T-helper 1 cell treated with Interleukin-12 subunit alpha and Interleukin-12 subunit beta and Interleukin-4 antibody, amounts not matched to agents 30 ng/mL and 1 ng/mL, for 36 hours (primary cell): ENCODE measurements around the gene LTB4R. TPM values are rescaled to one million over a fixed set of nuclear protein-coding genes. Genes with fewer than 3 reads are reported as not detected.

ENCODE experiments used
- intact Hi-C: fragments of 100-400 bp; cut with micrococcal nuclease; formaldehyde crosslinking; loops from one replicate; pipeline ENCODE4 v1.15.1; 2024
- total RNA-seq: library from RNA; stranded (reverse); gene quantifications from 2 replicates; pipeline ENCODE4 v1.2.3, GENCODE V29; 2022

Gene LTB4R
- total RNA-seq, 1 donor from 2014 or later = 24.2 TPM

DNA sequence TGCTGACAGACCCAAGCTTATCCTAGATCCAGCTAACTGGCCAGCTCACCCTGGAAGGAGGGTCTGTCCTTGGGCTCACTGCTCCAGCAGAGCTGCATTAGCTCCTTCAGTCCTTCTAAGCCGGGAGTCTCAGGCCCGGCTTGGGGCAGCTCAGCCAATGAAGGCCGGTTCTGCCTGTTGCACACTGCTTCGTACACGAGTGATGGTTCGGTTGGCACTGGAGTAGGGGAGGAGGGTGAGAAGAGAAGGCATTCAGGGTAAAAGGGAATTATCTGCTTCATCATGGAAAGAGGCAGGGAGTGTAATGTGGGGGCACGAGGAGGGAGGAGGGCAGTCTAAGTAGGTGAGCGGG is 26.5 kb downstream of the LTB4R start:
- intact Hi-C loops = no loop called here

DNA sequence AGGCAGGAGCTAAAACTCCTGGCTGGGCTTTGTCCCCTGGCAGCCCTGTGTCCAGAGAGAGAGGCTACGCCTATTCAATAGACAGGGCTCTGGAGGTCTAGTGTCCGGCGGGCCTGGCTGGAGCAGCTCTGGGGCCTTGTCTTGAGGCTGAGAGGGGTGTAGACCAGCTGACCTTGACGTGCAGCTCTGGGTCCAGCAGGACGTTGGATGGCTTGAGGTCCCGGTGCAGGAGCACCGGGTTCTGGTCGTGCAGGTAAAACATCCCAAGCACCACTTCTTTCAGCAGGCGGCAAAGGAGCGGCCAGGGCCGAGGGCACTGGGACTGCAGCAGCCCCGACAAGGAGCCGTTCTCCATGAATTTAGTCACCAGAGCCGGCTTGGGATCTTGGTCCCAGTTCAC is 27.5 kb downstream of the LTB4R start:
- intact Hi-C loops = no loop called here

DNA sequence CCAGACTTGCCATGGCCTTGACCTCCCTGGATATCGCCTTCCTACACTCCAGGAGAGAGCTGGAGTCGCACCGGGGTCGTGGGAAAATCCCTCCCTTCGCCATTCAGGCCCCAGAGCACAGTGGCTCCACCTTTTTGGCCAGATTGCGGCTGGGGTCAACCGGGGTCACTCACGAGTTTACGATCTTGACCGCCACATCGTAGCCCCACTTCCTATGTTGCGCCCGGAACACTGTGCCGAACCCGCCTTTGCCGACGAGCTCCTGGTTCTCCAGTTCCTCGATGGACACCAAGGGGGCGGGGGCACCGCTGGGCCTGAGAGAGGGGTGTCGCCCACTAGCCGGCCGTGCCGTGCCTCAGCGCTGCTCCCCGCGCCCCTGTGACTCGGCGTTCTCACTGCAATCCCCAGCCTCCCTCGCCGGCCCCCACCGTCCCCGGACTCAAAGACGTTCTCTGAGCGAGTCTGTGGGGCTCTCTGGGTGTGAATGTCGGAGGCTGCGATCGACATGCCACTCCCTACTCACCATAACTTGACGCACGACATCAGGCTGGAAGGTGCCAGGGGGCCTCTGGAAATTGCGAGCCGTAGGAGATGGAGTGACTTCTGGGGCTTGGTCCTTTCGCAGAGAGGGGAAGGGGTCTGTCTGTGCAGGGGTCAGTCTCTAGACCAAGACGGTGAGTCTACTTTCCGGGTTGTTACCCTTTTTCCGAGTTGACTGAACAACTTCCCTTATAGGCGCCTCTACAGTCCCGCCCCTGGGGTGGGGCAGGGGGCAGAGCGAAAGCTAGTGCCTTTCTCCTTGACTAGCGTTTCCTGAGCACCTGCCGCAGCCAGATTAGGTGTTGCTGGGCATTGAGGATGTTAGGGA is 28.2 kb downstream of the LTB4R start, which contains the start of gene RIPK3:
RIPK3 (minus strand) TSS at position 708 of the 868 bp plus-strand sequence; CDS start at position 543, 165 bp downstream.
- intact Hi-C loops = loop anchor here (1.0 kb wide), 2 partner anchors 92 to 103 kb away; partner anchors contain the start of gene SDR39U1

DNA sequence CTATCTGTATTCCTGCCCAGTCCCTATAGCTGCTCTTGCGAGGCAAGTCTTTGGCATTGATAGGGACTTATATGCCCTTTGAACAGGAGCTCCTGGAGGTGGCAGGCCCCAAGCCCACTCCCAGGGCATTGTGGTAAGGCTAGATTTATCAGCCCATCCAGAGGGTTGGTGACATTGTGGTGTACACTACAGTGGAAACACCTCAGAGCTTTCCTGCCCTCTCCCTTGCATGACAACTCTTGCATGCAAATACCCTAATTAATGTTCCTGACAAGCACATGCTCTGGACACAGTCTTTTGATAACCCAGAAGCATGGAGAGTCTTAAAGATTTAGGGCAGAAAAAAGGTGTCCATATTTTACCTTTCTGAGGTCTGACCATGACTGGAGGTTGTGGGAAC is 29.3 kb downstream of the LTB4R start:
- intact Hi-C loops = loop anchor here (1.0 kb wide), 2 partner anchors 91 to 102 kb away; partner anchors contain the start of gene SDR39U1

DNA sequence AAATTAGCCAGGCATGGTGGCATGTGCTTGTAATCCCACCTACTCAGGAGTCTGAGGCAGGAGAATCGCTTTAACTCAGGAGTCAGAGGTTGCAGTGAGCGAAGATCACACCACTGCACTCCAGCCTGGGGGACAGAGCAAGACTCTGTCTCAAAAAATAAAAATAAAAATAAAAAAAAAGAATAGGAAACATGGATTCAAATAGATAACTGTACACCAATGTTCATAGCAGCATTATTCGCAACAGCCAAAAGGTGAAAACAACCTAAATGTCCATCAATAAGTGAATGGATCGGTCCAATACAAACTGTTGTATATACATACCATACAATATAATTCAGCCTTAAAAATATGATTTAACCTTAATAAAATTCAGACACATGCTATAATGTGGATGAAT is 31.6 kb downstream of the LTB4R start:
- intact Hi-C loops = no loop called here

DNA sequence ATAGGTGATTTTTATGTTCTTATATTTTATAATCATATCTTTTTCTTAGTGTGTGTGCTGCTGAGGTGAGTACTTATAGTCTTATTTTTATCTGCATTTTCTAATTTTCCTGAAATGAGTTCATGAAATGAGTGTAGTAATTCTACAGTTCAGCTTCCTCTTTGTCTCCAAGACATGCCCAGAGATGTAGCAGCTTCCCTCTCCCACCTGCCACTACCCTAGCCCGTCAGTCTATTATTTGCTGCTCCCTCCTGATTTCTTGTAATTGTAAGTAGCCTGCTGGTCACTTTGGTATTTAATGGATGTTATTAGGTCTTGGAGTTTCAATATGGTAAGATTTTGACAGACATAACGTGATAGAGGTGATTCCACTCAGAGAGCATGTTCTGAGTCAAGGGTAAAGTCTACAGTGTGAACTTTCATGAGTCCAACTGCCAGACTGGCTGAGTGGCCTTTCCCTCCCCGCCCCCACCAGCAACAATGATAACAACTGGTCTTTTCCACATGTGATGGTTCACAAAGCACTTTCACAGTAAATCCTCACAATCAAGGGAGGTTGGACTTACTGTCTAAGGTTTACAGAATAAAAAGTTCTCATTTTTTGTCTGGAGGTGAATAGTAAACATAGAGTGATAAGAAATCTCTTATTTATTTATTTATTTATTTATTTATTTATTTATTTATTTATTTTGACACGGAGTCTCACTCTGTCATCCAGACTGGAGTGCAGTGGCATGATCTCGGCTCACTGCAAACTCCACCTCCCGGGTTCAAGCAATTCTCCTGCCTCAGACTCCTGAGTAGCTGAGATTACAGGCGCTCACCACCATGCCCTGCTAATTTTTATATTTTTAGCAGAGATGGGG is 32.7 kb downstream of the LTB4R start:
- intact Hi-C loops = no loop called here

DNA sequence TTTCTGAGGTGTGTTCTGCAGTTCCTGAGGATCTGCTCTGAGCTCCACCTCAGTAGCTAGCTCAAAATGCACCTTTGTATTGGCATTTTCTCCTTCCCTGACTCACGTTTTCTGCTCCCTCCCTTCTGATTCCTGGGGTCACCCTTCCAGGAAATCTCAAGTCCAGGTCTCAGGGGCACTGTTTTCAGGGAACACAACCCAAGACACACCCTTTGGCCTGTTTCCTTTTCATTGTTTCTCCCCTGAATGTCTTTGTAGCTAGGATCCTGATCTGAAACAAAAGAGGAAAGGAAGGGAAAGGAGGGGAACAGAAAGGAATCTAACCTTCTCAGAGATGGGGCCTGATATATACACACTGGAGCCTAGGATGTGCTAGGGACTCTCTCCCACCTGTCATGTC is 35.8 kb downstream of the LTB4R start:
- intact Hi-C loops = no loop called here

DNA sequence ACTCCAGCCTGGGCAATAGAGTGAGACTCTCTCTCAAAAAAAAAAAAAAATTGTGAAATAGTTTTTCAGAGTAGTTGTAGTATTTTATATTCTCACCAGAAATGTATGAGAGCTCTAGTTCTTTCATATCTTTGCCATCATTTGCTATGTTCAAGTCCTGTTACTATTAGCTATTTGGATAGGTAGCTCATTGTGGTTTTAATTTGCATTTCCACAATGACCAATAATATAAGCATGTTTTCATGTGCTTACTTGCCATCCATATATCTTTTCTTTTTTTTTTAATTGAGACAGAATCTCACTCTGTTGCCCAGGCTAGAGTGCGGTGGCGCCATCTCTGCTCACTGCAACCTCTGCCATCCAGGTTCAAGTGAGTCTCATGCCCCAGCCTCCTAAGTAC is 36.9 kb downstream of the LTB4R start:
- intact Hi-C loops = no loop called here

DNA sequence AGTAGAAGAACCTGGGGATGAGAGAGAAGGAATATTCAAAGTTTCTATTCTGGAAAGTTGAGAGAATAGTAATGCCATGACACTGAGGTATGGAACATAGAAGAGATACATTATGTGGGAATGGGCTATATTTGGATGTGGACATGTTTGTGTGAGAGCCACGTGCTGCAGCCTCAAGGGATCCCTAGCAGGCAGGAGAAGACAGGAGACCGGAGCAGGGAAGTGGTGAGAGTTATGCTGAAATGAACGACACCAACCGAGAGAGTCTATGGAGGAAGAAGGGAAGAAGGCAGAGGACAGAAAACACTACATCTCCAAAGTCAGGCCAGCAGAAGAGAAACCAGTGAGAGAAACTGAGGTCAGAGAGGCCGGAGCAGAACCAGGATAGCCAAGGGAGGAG is 38.4 kb downstream of the LTB4R start:
- intact Hi-C loops = loop anchor here (5.0 kb wide), 1 partner anchor 48 kb away; the partner anchor contains the start of gene NYNRIN

DNA sequence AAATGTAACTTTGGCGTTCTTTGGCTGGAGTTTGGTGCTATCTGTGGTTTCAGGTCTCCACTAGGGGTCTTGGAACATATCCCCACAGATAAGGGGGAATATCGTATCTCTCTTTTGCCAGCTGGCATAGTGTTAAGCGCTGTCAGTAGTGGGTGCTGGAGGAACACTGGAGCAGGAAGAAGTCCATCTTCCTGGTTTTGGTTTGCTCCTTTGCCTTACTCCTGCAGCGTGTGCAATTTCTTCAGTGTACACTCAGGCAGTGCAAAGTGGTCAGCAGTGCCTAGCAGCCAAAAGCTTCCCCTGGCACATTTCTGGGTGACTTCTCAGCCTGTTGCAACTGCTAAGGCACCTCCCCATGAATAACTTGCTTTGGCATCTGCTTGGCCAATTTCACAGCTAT is 40.2 kb downstream of the LTB4R start:
- intact Hi-C loops = loop anchor here (5.0 kb wide), 1 partner anchor 46 kb away; the partner anchor contains the start of gene NYNRIN

DNA sequence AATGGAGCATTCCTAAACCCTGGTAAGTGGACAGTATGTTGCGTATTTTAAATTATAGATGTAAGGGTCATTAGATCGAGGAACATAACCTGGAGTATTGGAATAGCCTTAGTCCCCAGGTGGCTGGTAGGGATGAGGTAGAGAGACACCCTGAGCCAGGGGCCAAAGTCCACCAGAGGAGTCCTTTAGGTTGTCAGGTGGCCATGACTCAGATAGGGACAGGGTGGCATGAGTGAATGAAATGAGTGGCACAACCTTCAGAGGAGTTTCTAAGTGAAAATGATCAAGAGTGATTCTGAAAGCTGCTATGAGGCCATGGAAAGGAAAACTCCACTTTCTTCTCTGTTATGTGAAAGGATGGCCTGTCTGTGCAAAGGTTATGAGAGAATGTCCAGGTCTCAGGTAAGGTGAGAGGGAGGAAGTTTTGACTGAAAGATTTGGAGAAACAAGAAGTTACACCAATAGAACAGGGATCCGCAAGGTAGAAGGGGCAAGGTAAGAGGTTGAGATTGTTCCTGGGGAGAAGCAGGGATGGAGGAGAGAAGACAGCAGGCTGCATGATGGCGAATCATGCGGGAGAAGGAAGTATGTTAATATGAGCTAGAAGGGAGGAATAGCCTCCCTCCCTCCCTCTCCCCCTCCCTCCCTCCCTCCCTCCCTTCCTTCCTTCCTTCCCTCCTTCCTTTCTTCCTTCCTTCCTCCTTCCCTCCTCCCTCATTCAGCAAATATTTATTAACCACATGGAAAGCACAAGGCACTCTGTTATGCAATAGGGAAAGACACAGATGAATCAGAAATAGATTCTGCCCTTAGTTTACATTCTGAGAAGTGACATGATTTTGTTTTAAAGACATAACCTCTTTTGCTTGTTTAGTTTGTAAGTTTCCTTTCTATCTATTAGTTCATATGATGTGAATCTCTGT is 42.5 kb downstream of the LTB4R start:
- intact Hi-C loops = loop anchor here (5.0 kb wide), 1 partner anchor 43 kb away; the partner anchor contains the start of gene NYNRIN

DNA sequence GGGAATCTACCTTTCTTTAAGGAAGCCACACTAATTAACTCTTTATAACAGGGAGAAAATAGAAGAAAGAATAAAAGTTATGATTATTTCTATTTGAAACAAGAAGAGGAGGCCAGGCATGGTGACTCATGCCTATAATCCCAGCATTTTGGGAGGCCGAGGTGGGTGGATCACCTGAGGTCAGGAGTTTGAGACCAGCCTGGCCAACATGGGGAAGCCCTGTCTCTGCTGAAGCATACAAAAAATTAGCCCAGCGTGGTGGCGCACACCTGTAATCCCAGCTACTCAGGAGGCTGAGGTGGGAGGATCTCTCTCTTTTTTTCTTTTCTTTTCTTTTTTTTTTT is 43.2 kb downstream of the LTB4R start:
- intact Hi-C loops = loop anchor here (5.0 kb wide), 1 partner anchor 43 kb away; the partner anchor contains the start of gene NYNRIN

DNA sequence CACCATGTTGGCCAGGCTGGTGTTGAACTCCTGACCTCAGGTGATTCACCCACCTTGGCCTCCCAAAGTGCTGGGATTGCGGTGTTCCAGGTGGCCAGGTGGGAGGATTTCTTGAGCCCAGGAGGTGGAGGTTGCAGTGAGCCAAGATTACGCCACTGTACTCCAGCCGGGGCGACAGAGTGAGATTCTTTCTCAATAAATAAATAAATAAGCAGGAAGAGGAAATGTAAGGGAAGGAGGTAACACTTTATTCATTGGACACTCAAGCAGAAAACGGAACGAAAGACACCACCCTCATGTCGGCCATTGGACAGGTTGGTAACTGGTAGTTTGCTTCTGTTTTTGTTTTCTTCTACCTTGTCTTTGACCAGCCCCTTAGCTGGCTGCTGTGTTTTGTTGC is 43.7 kb downstream of the LTB4R start:
- intact Hi-C loops = no loop called here

DNA sequence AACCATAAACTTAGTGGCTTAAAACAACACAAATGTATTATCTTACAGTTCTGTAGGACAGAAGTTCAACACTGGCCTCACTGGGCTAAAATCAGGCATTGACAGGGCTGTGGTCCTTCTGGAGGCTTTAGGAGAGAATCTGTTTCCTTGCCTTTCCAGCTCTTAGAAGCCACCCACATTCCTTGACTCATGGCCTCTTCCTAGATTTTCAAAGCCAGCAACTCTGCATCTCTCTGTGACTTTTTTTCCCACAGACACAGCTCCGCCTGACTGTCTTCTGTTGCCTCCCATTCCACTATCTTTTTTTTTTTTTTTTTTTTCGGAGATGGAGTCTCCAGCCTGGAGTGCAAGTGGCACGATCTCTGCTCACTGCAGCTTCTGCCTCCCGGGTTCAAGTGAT is 44.9 kb downstream of the LTB4R start:
- intact Hi-C loops = no loop called here

DNA sequence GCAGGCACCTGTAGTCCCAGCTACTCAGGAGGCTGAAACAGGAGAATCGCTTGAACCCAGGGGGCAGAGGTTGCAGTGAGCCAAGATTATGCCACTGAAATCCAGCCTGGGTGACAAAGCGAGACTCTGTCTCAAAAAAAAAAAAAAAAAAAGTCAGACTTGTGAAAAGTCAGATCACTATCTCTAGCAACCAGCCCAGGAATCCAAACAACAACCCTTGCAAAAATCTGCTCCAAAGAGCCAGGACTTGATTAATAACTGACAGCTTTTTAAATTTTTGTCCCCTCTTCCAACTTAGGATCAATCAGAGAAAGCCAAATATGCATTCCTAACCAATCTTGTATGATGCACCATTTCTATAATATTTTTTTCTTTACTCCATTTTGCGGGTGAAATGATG is 49.0 kb downstream of the LTB4R start:
- intact Hi-C loops = no loop called here

DNA sequence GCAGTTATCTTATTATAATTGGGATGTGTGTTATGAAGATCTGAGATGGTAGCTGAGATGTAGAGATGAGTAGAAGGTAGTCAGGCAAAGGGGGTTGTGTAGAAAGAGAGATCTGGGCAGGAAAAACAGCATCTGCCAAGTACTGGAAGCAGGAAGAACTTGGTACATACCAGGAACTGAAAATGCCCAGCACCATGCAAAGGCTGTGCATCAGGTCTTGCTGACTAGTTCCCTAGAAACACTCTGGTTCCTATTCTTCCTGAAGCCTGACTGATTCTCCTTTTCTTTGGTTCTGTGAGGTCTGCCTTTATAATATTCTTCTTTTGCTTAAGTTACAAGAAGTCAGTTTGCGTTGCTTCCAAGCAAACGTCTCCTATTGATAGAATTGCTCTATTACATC is 50.0 kb downstream of the LTB4R start:
- intact Hi-C loops = no loop called here

DNA sequence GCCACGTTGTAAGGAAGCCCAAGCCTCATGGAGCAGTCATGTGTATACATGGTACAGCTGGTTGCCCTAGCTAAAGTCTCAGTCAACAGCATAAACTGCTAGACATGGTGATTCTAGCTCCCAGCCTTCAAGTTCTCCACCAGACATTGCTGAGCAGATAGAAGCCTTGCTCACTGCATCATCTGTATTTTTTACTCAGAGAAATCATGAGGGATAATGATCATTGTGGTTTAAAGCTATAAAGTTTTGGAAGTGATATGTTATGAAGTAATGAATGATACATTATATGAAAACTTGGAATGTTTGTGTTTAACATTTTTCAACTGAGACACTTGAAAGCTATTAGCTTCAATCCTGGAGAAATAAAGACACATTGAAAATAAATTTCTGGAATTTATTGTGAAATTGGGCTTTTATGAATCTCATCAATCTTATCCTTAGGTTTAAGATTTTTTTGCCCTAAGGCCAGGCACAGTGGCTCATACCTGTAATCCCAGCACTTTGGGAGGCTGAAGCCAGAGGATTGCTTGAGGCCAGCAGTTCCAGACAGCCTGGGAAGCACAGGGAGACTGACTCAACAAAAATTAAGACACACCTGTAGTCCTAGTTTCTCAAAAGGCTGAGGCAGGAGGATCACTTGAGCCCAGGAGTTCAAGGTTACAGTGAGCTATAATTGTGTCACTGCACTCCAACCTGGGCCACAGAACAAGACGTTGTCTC is 51.1 kb downstream of the LTB4R start:
- intact Hi-C loops = no loop called here

DNA sequence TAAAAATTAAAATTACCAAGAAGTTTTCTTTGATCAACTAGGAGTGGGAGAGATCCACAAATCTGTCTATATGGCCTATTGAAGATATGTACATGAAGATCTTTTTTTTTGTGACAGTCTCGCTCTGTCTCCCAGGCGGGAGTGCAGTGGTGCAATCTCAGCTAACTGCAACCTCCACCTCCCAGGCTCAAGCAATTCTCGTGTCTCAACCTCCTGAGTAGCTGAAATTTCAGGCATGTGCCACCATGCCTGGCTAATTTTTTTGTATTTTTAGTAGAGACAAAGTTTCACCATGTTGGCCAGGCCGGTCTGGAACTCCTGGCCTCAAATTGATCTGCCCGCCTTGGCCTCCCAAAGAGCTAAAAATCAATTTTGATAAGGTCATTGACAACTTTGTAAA is 52.1 kb downstream of the LTB4R start:
- intact Hi-C loops = no loop called here

DNA sequence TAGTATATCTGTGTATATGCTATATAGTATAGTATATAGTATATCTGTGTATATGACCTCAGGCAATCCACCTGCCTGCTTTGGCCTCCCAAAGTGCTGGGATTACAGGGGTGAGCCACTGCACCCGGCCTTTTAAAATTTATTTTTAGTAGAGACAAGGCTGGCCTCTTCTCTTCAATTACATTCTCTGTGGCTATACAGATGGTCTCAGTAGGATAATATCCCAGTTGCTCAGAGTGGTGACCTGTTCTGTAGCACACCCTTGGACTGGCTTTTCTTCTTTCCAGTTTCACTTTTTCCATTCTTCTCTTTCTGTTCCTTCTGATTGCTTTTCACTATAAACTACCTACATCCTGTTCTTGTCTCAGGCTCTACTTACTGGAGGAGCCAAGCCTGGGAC is 53.5 kb downstream of the LTB4R start:
- intact Hi-C loops = loop anchor here (1.0 to 5.0 kb wide), 2 partner anchors 47 to 66 kb away; no protein-coding TSS in a partner anchor
